ENCODE results near the gene TSPEAR. TPM values are rescaled to one million over a fixed set of nuclear protein-coding genes. Genes with fewer than 3 reads are reported as not detected.
"Not testable (repeated sequence)": the region's sequence is repeated elsewhere in the genome, so short reads cannot be mapped to it uniquely, and the experiment has no call there.

TSPEAR gene
- total RNA-seq, 1 donor from 2014 or later, result 0.65 TPM

- ATAC-seq (no peak), DNase-seq (ENCODE audit: missing footprints) (no peak)
- intact Hi-C loops (cut with DNase I), result loop anchor here (10.0 kb wide), 3 partner anchors 231 to 401 kb away; no protein-coding TSS in a partner anchor
Observed at GRCh38 chr21:44513389-44514217, 197.8 kb downstream of the TSPEAR start.

DNA sequence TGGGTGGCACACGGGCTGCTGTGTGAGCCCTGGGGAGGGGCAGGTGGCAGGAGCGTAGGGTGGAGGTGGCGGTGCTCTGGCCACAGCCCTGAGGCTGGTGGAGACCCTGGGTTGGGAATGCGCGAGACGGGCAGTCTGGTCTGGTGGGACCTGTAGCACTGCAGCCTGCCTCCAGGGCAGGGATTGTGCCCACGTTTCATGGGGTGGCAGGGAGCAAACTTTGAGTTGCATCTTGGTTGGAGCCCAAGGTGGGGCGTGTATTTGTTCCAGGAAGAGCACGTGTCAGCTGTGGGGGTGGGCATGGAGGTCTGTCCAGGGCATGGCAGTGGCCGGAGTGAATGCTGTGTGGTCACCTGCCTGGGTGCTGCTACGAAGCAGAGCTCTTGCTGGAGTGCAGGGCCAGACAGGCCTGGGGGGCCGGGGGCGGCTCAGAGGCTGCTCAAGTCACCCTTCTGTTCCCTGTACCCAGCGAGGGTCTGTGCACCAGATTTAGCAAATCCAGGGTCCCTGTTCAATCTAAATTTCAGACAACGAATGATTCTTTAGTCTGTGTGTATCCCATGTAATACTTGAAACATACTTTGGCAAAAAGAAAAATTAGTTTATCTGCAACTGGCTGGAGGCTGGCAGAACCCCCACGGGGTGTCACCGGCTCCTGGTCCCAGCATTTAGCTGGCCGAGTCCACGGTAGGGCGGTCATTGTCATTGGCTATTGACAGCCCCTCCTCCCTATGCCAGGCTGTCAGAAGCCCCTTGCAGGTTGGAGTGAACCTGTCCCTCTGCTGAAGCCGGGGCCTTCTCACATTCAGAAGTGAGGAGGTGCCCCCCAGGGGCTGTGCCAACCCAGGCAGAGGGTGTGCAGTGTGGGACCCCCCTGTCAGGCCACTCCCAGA lies 198.6 kb downstream of the TSPEAR start:
- intact Hi-C loops (cut with DNase I), result loop anchor here (10.0 kb wide), 3 partner anchors 232 to 402 kb away; no protein-coding TSS in a partner anchor
- ATAC-seq (no peak), DNase-seq (ENCODE audit: missing footprints) (no peak)

DNA sequence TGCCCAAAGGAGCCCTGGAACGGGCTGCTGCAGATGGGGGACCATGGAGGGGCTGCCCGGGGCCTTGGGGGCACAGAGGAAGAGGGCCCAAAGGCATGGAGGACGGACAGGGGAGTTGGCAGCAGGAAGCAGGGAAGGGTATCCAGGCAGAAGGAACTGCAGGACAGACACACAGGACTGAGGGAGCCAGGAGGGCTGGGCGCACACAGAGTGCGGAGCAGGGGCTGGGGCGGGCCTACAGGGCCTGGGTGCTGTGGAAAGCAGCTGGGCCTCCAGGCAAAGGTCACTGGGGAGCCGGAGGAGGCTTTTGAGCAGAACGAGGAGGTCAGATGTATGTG lies 199.5 kb downstream of the TSPEAR start:
- ATAC-seq, result no peak
- intact Hi-C loops (cut with DNase I), result loop anchor here (10.0 kb wide), 3 partner anchors 233 to 403 kb away; no protein-coding TSS in a partner anchor
- no peak for DNase-seq (ENCODE audit: missing footprints)

DNA sequence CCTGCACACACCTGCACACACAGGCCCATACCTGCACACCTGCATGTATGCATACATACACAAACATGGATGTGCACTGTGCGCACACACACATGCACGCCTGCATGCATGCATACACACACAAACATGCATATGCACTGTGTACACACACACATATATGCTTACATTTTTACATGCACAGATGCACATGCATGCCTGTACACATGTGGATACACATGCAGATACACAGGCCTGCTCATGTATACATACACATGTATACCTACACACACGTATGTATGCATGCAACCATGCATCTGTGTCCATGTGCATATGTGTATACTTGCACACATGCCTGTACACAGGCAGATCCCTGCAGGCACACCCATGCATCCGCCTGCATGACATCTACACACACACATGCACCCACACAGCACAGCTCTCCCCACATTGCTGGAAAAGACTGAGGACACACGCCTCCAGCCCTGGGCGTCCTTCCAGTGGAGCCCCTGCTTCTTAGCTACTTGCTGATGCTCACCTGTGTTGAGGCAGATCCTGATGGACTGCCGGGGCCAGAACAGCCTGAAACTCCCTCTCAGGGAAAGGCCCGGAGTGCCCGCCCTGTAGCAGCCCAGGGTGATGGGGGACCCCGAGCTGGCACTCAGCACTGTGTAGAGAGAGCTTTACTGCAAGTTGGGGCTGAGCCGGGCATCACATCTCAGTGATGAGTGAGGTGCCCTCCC lies 200.0 kb downstream of the TSPEAR start:
- DNase-seq (ENCODE audit: missing footprints), result no peak
- intact Hi-C loops (cut with DNase I), result loop anchor here (10.0 kb wide), 3 partner anchors 233 to 403 kb away; no protein-coding TSS in a partner anchor
- ATAC-seq, result no peak

GRCh38 chr21:44510508-44511218 lies 200.7 kb downstream of the TSPEAR start:
- DNase-seq (ENCODE audit: missing footprints) (peak; percentile 78), ATAC-seq (peak; percentile 40)
- intact Hi-C loops (cut with DNase I), result loop anchor here (10.0 kb wide), 3 partner anchors 234 to 404 kb away; no protein-coding TSS in a partner anchor

DNA sequence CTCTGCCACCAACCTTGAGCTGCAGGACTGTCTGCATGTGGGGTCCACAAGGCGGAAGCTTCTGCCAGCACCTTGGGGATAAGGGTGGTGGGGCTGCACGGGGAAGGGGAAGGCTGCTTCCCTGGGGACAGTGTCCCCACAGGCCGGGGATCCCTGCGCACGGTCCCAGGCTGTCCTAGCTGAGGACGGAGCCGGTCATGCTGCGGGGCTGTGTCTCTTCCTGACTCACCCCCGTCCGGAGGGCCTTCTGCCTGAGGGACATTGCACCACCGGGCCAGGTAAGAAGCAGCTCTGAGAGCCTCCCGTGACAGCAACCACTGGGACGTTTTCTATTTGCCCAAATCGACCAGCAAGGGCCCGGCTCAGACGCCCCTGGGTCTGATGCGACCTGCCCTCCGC lies 201.3 kb downstream of the TSPEAR start:
- ATAC-seq (no peak), DNase-seq (ENCODE audit: missing footprints) (no peak)
- intact Hi-C loops (cut with DNase I), result loop anchor here (10.0 kb wide), 3 partner anchors 235 to 405 kb away; no protein-coding TSS in a partner anchor

DNA sequence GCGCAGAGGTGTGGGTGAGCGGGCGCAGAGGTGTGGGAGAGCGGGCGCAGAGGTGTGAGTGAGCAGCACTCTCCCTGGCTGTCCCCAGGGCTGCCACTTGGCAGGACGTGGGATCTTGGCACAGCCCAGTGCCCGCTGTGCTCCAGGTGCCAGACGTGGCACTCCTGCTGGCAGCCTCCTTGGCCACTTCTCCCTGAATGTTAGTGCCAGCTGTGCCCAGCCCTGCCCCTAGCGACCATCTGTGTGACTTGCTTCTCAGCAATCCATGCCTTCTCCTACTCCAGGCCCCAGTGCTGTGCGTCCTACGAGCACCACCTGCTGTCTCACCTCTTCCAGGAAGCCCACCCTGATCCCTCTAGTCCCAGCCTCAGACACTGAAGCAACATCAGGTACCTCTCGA lies 201.8 kb downstream of the TSPEAR start:
- intact Hi-C loops (cut with DNase I), result no loop called here
- ATAC-seq (peak; percentile 91), DNase-seq (ENCODE audit: missing footprints) (no peak)

- no peak for DNase-seq (ENCODE audit: missing footprints)
- intact Hi-C loops (cut with DNase I), result no loop called here
- no peak for ATAC-seq
Observed at GRCh38 chr21:44508711-44509445, 202.5 kb downstream of the TSPEAR start.

DNA sequence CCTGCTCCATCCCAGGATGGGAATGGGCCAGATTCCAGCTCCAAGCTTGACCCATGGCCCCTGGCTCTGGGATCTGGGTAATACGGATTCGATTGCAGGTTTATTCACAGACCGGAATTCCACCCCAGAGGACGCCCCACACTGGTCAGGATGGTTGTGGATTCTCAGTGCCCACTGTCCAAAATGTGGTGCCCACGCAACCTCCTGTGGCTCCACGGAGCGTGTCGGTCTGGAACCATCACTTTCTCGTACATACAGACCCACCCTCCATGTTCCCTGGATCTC lies 203.0 kb downstream of the TSPEAR start:
- DNase-seq (ENCODE audit: missing footprints), result no peak
- ATAC-seq, result no peak

GRCh38 chr21:44507673-44508425 lies 203.5 kb downstream of the TSPEAR start:
- ATAC-seq (no peak), DNase-seq (ENCODE audit: missing footprints) (no peak)
- intact Hi-C loops (cut with DNase I), result no loop called here

More for the DNA sequence above, 203.0 kb downstream of the TSPEAR start:
- intact Hi-C loops (cut with DNase I), result no loop called here

- intact Hi-C loops (cut with DNase I), result no loop called here
- ATAC-seq (no peak), DNase-seq (ENCODE audit: missing footprints) (no peak)
Observed at GRCh38 chr21:44506279-44507255, 204.8 kb downstream of the TSPEAR start.

GRCh38 chr21:44505673-44506278 lies 205.6 kb downstream of the TSPEAR start:
- DNase-seq (ENCODE audit: missing footprints) (no peak), ATAC-seq (no peak)
- intact Hi-C loops (cut with DNase I), result no loop called here

- intact Hi-C loops (cut with DNase I), result no loop called here
- no peak for ATAC-seq
- DNase-seq (ENCODE audit: missing footprints), result no peak
Observed at GRCh38 chr21:44503901-44504399, 207.4 kb downstream of the TSPEAR start.

- ATAC-seq; intact Hi-C loops (cut with DNase I); DNase-seq (ENCODE audit: missing footprints): not testable (repeated sequence)
Observed at GRCh38 chr21:44503006-44503889, 208.1 kb downstream of the TSPEAR start.

All from Right ventricle myocardium inferior (tissue), 1 donor.